Muscle layer of duodenum (tissue), 2 donors: ENCODE measurements around the gene NUCB2.

Source experiments
- H3K27ac ChIP-seq: one replicate; pipeline ENCODE4 v1.7.0; 2013; ENCODE audit warnings: mild to moderate bottlenecking, low read length
- H3K27me3 ChIP-seq: one replicate; pipeline ENCODE4 v1.7.0; 2013; ENCODE audit warnings: low read depth, mild to moderate bottlenecking, control low read depth, low read length
- H3K36me3 ChIP-seq, 2 donors: one replicate each; pipeline ENCODE4 v1.7.0; 2013; ENCODE audit warnings: low read length in 2 of 2, control low read depth in 1 of 2, mild to moderate bottlenecking in 1 of 2; ENCODE audit not compliant: insufficient read depth in 2 of 2, control insufficient read depth in 1 of 2
- H3K4me1 ChIP-seq, 2 donors: one replicate each; pipeline ENCODE4 v1.7.0; 2013; ENCODE audit warnings: low read length in 2 of 2, mild to moderate bottlenecking in 2 of 2, control low read depth in 1 of 2, moderate library complexity in 1 of 2; ENCODE audit not compliant: insufficient read depth in 2 of 2, control insufficient read depth in 1 of 2
- H3K4me3 ChIP-seq, 2 donors: one replicate each; pipeline ENCODE4 v1.7.0; 2013; ENCODE audit warnings: low read length in 2 of 2, low read depth in 1 of 2, mild to moderate bottlenecking in 1 of 2
- H3K9me3 ChIP-seq, 2 donors: one replicate each; pipeline ENCODE4 v1.7.0; 2013; ENCODE audit warnings: low read length in 2 of 2, control low read depth in 1 of 2, mild to moderate bottlenecking in 1 of 2; ENCODE audit not compliant: control insufficient read depth in 1 of 2
- donor health status: healthy.

NUCB2 gene

GRCh38 chr11:17296852-17297559 is 20.5 kb downstream of the NUCB2 start:
- Histone ChIP-seq H3K9me3 (no peaks in the 10 kb centered on the region), H3K4me3 (no peak overlapping the region), H3K27ac (no peak overlapping the region), H3K36me3 (peaks cover 8 to 12% of the 10 kb centered on the region in 2 donors), H3K4me1 (no peaks in the 10 kb centered on the region), H3K27me3 (no peaks in the 10 kb centered on the region)

GRCh38 chr11:17298302-17298701 is 21.8 kb downstream of the NUCB2 start:
- Histone ChIP-seq H3K4me1 (no peaks in the 10 kb centered on the region), H3K4me3 (no peak overlapping the region), H3K27ac (no peak overlapping the region), H3K9me3 (no peaks in the 10 kb centered on the region), H3K36me3 (peaks cover 8 to 12% of the 10 kb centered on the region in 2 donors), H3K27me3 (no peaks in the 10 kb centered on the region)

DNA sequence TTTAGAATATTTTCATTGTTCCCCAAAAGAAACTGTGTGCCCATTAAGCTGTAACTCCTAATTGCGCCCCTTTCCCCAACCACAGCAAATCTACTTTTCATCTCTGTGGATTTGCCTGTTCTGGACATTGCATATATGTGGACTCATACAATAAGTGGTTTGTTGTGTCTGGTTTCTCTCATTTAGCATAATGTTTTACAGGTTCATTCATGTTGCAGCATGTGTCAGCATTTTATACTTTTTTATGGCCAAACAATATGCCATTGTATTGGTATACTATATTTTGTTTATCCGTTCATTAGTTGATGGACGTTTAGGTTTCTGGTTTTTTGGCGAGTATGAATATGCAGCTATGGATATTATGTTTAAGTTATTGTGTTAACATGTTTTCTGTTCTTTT is 23.8 kb downstream of the NUCB2 start:
- Histone ChIP-seq H3K4me3 (no peak overlapping the region), H3K36me3 (peaks cover 8 to 12% of the 10 kb centered on the region in 2 donors), H3K27ac (no peak overlapping the region), H3K9me3 (no peaks in the 10 kb centered on the region), H3K27me3 (no peaks in the 10 kb centered on the region), H3K4me1 (no peaks in the 10 kb centered on the region)

- H3K4me3 ChIP-seq, result no peak overlapping the region
- no peaks in the 10 kb centered on the region for H3K27me3 ChIP-seq
- peaks cover 8 to 36% of the 10 kb centered on the region in 2 donors for H3K36me3 ChIP-seq
- H3K27ac ChIP-seq, result no peak overlapping the region
- H3K9me3 ChIP-seq, result no peaks in the 10 kb centered on the region
- no peaks in the 10 kb centered on the region for H3K4me1 ChIP-seq
Measured at GRCh38 chr11:17313349-17314231, 37.1 kb downstream of the NUCB2 start.

DNA sequence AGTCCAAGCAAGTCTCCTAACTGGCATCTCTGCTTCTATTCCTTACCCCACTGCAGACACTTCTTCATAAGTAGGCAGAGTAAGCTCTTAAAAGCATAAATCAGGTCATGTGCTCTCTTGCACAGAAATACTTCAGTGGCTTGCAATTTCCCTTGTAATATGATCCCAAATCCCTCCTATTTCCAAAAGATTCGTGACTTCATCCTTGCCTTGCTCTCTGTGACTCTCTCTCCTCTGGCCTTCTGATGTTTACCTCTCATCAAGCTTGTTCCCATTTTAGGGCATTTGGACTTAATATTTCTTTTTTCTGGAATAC is 37.7 kb downstream of the NUCB2 start:
- Histone ChIP-seq H3K27me3 (no peaks in the 10 kb centered on the region), H3K27ac (no peak overlapping the region), H3K4me1 (no peaks in the 10 kb centered on the region), H3K4me3 (no peak overlapping the region), H3K36me3 (peaks cover 8 to 36% of the 10 kb centered on the region in 2 donors), H3K9me3 (no peaks in the 10 kb centered on the region)

- H3K36me3 ChIP-seq, result peaks cover 8 to 30% of the 10 kb centered on the region in 2 donors
- no peaks in the 10 kb centered on the region for H3K27me3 ChIP-seq
- H3K27ac ChIP-seq, result no peak overlapping the region
- no peak overlapping the region for H3K4me3 ChIP-seq
- no peaks in the 10 kb centered on the region for H3K4me1 ChIP-seq
- no peaks in the 10 kb centered on the region for H3K9me3 ChIP-seq
Measured at GRCh38 chr11:17314904-17315426, 38.4 kb downstream of the NUCB2 start.

DNA sequence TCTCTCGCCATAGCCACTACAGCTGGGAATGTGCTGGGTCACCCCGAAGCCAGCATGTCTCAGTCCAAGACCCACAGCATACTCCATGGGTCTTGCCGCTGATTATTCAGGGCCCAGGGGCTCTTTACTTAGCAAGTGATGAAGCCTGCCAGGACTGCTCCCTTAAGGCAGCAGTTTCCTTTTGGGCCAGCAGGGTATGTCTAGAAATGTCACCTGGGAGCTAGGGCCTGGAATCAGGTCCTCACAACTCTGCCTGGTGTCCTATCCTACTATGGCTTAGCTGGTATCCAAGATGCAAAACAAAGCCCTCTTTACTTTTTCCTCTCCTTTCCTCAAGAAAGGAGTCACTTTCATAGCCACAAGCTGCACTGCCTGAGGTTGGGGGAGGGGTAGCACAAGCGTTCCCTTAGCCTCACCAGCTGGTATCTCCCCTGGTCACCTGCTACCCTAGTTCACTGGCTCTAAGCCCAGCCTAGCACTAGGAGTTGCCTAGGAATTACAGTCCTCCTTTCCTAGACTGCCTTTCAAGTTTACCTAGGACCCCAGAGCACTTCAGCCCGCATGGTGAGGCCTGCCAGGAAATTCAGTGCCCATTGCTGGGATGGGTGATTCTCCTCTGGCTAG is 52.4 kb downstream of the NUCB2 start:
- Histone ChIP-seq H3K4me3 (no peak overlapping the region), H3K4me1 (no peaks in the 10 kb centered on the region), H3K36me3 (peaks cover 11 to 44% of the 10 kb centered on the region in 2 donors), H3K27me3 (no peaks in the 10 kb centered on the region), H3K27ac (no peak overlapping the region), H3K9me3 (no peaks in the 10 kb centered on the region)

- no peaks in the 10 kb centered on the region for H3K9me3 ChIP-seq
- peaks cover 16 to 45% of the 10 kb centered on the region in 2 donors for H3K36me3 ChIP-seq
- no peaks in the 10 kb centered on the region for H3K27me3 ChIP-seq
- no peak overlapping the region for H3K4me3 ChIP-seq
- H3K27ac ChIP-seq, result no peak overlapping the region
- H3K4me1 ChIP-seq, result no peaks in the 10 kb centered on the region
Measured at GRCh38 chr11:17331669-17332068, 55.1 kb downstream of the NUCB2 start.

- Histone ChIP-seq H3K27me3 (no peaks in the 10 kb centered on the region), H3K27ac (no peak overlapping the region)
Measured at GRCh38 chr11:17333799-17334586, 57.5 kb downstream of the NUCB2 start.

GRCh38 chr11:17343257-17343656 is 66.7 kb downstream of the NUCB2 start:
- no peak overlapping the region for H3K4me3 ChIP-seq
- H3K27ac ChIP-seq, result no peak overlapping the region
- no peaks in the 10 kb centered on the region for H3K9me3 ChIP-seq
- no peaks in the 10 kb centered on the region for H3K4me1 ChIP-seq
- H3K27me3 ChIP-seq, result no peaks in the 10 kb centered on the region
- H3K36me3 ChIP-seq, result no peaks in the 10 kb centered on the region

More at GRCh38 chr11:17333799-17334586, 57.5 kb downstream of the NUCB2 start:
- no peaks in the 10 kb centered on the region for H3K9me3 ChIP-seq
- H3K36me3 ChIP-seq, result peaks cover 10 to 35% of the 10 kb centered on the region in 2 donors
- no peaks in the 10 kb centered on the region for H3K4me1 ChIP-seq
- no peak overlapping the region for H3K4me3 ChIP-seq
